Lower leg skin (tissue), 4 donors: Measurements from ENCODE around the gene MUC12. TPM values are rescaled to one million over a fixed set of nuclear protein-coding genes. Genes with fewer than 3 reads are reported as not detected.

Experiments
- DNase-seq, 2 donors: peaks; one replicate each; pipeline ENCODE4 v3.0.0-alpha.2; 2019; ENCODE audit warnings: low spot score in 2 of 2
- H3K4me3 ChIP-seq: fragments of 200-600 bp; sonication (generic); 2 replicates; pipeline ENCODE4 v1.5.1; 2017; ENCODE audit warnings: mild to moderate bottlenecking, low read depth; ENCODE audit not compliant: poor library complexity, severe bottlenecking
- CTCF ChIP-seq, 3 donors: fragments of 450-650 bp; IDR thresholded peaks; one replicate each; pipeline ENCODE4 v1.5.1; 2016; ENCODE audit warnings: antibody characterized with exemption in 3 of 3, mild to moderate bottlenecking in 3 of 3, moderate library complexity in 2 of 3
- POLR2A ChIP-seq, 2 donors: fragments of 450-650 bp; IDR thresholded peaks; one replicate each; pipeline ENCODE4 v1.6.1; 2016 to 2017; ENCODE audit warnings: antibody characterized with exemption in 2 of 2, mild to moderate bottlenecking in 1 of 2, moderate library complexity in 1 of 2
- WGBS, 2 donors: methylation state at CpG; one replicate each; pipeline ENCODE4 v1.1.5; 2018; 5-methylcytosine and 5-hydroxymethylcytosine counted together
- intact Hi-C: fragments of 100-400 bp; cut with DNase I; formaldehyde crosslinking; loops from one replicate; pipeline ENCODE4 v1.15.0; 2023; ENCODE audit warnings: low total_unique reads
- total RNA-seq, 4 donors: library from RNA; depleted of rRNA; stranded (reverse); fragments of >200 nt; gene quantifications; one replicate each; pipeline ENCODE4 v1.1.0, GENCODE V29; 2016

Gene MUC12
- total RNA-seq, 4 donors from 2014 or later: not detected

GRCh38 chr7:100952641-100953040 lies 16.7 kb upstream of the MUC12 start:
- intact Hi-C loops: no loop called here
- 49 to 54% methylated on average over 2 of the region's 2 CpGs for WGBS, 2 donors
- TF ChIP-seq CTCF (IDR thresholded peaks at IDR 0.05) (no peak), POLR2A (IDR thresholded peaks at IDR 0.05) (no peak)
- DNase-seq: no peak
- H3K4me3 ChIP-seq: no peak overlapping the region

GRCh38 chr7:100957832-100958421 lies 11.4 kb upstream of the MUC12 start:
- no peak for DNase-seq
- H3K4me3 ChIP-seq: no peak overlapping the region
- WGBS, 2 donors: 60 to 65% methylated on average over 12 of the region's 12 CpGs
- intact Hi-C loops: no loop called here
- TF ChIP-seq CTCF (IDR thresholded peaks at IDR 0.05) (no peak), POLR2A (IDR thresholded peaks at IDR 0.05) (no peak)

- DNase-seq: no peak
- intact Hi-C loops: no loop called here
- WGBS, 2 donors: 59 to 62% methylated on average over 2 of the region's 2 CpGs
- TF ChIP-seq CTCF (IDR thresholded peaks at IDR 0.05): no peak
- no peak for TF ChIP-seq POLR2A (IDR thresholded peaks at IDR 0.05)
- no peak overlapping the region for H3K4me3 ChIP-seq
Measured at GRCh38 chr7:100959894-100960293, 9.5 kb upstream of the MUC12 start.

- 82 to 83% methylated on average over 3 of the region's 3 CpGs for WGBS, 2 donors
- DNase-seq: no peak
- intact Hi-C loops: no loop called here
- H3K4me3 ChIP-seq: no peak overlapping the region
- TF ChIP-seq CTCF (IDR thresholded peaks at IDR 0.05): no peak
- TF ChIP-seq POLR2A (IDR thresholded peaks at IDR 0.05): no peak
Measured at GRCh38 chr7:100962537-100962936, 6.8 kb upstream of the MUC12 start.

GRCh38 chr7:100963386-100963785 lies 6.0 kb upstream of the MUC12 start:
- intact Hi-C loops: no loop called here
- 71 to 76% methylated on average over 12 of the region's 12 CpGs for WGBS, 2 donors
- DNase-seq: no peak
- TF ChIP-seq CTCF (IDR thresholded peaks at IDR 0.05): no peak
- TF ChIP-seq POLR2A (IDR thresholded peaks at IDR 0.05): no peak
- no peak overlapping the region for H3K4me3 ChIP-seq

GRCh38 chr7:100963874-100964273 lies 5.5 kb upstream of the MUC12 start:
- TF ChIP-seq POLR2A (IDR thresholded peaks at IDR 0.05) (no peak), CTCF (IDR thresholded peaks at IDR 0.05) (no peak)
- intact Hi-C loops: no loop called here
- no peak for DNase-seq
- no peak overlapping the region for H3K4me3 ChIP-seq
- 76 to 77% methylated on average over 8 of the region's 8 CpGs for WGBS, 2 donors
